ENCODE results near the gene FADS2.

Gene FADS2

DNA sequence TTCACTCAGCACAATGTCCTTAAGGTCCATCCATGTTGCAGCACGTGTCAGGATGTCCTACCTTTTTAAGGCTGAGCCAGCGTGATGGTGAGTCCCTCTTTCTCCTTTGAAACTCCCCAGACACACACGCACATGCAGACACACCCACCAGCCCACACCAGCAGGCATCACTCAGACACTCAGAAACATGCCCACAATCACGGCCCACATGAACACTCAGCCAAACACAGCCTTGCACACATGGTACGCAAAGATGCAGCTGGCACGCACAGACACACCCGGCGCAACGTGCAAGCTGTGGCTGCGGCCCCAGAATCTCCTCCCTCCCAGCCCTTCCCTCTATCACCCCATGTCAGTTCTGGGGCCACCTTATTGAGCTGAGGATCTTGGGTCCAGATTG is 55.2 kb downstream of the FADS2 start:
- no peak overlapping the region for H3K27ac ChIP-seq
- DNase-seq (ENCODE audit: low read depth, low spot score): no peak

- no peak overlapping the region for H3K27ac ChIP-seq
- no peak for DNase-seq (ENCODE audit: low read depth, low spot score)
Measured at GRCh38 chr11:61883947-61884346, 55.8 kb downstream of the FADS2 start.

DNA sequence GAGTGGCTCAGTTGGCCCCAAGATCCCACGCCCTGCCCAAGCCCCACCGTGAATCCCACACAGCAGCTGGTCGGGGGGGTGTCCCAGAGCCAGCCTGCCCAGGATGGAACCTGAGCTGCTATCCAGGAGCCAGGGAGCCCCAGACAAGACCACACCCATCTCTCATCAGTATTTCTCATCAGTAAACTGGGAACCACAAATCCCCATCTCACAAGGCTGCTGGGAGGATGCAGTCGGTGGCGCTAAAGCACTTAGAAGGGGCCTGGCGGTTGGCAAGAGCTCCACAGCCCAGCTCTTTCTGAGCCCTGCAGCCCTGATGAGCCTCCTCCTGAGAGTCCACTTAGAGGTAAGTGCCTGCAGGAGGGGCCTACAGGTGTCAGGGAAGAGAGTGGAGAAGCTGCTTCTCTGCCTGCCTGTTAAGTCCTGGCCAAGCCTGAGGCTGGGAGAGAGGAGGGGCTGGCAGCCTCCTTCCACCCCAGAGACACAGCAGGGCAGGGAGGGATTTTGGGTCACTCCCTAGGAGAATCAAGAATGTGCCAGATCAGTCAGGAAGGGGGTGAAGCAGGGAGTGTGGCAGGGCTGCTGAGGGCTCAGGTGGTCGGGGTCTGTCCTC is 57.2 kb downstream of the FADS2 start:
- no peak for DNase-seq (ENCODE audit: low read depth, low spot score)
- no peak overlapping the region for H3K27ac ChIP-seq

DNA sequence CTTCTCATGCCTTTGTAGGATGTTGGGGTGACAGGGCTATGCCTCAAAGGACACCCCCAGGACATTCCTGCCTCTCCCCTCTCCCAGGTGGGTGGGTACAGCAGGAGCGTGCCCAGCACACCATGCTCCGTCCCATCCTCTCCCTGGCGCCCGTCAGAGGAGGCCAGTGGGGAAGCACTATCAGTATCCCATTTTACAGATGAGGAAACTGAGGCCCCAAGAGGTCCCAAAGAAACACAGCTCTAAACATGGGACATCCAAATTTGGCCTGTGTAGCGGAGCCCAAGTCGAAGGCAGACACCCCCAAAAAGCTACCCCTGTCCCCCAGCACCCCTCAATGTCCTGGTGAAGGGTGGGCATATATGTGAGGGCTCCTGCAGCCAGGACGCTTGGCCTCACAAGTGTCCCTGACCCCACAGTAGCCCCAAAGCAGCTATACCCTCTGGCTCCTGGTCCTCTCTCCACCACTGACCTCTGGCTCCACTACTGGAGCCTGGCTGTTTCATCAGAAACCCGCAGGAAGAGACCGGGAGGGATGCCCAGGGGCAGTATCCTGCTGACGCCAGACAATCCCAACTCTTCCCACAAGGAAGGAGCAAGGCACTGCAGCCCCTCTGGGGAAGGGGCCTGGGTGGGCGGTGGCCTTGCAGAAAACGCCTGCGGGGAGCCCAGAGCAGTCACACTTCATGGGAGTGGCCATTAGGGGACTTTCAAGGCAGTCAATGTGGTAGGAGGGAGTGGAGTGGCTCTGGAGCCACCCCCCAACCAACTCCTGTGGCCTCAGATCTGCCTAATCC is 57.9 kb downstream of the FADS2 start:
- DNase-seq (ENCODE audit: low read depth, low spot score): no peak
- H3K27ac ChIP-seq: no peak overlapping the region

- no peak overlapping the region for H3K27ac ChIP-seq
- DNase-seq (ENCODE audit: low read depth, low spot score): no peak
Measured at GRCh38 chr11:61886643-61887042, 58.5 kb downstream of the FADS2 start.

DNA sequence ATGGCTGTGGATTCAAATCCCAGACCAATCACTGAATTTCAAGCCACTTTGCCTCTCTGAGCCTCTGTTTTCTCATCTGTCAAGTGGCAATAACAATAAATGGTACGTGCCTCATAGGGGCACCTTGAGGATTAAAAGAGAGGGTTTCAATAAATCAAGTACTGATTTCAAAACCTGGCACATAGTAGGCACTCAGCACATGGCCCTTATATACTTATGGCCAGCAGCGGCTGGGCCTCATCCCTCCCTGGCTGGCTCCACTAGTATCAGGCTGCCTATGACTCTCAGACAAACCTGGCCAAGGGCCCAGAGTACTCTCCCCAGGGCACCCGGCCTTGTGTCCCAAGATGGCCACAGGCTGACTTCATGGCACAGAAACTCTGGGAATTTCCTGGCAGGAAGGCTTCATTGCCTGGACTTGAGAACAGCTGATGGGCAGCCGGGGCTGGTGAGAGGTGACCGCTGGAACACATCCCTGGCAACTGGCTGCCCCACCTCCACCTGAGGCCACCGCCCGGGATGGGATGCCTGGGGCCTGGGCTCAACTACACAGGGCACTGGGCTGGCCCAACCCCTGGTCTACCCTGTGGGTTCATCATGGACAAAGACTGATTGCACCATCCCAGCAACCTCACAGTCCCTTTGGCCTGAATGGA is 59.9 kb downstream of the FADS2 start:
- peak; percentile 41 for DNase-seq (ENCODE audit: low read depth, low spot score)
- peak overlapping the region; percentile 72 for H3K27ac ChIP-seq

- peak overlapping the region; percentile 72 for H3K27ac ChIP-seq
- no peak for DNase-seq (ENCODE audit: low read depth, low spot score)
Measured at GRCh38 chr11:61888590-61888989, 60.5 kb downstream of the FADS2 start.

- no peak for DNase-seq (ENCODE audit: low read depth, low spot score)
- peak overlapping the region; percentile 72 for H3K27ac ChIP-seq
Measured at GRCh38 chr11:61889831-61890230, 61.7 kb downstream of the FADS2 start.

DNA sequence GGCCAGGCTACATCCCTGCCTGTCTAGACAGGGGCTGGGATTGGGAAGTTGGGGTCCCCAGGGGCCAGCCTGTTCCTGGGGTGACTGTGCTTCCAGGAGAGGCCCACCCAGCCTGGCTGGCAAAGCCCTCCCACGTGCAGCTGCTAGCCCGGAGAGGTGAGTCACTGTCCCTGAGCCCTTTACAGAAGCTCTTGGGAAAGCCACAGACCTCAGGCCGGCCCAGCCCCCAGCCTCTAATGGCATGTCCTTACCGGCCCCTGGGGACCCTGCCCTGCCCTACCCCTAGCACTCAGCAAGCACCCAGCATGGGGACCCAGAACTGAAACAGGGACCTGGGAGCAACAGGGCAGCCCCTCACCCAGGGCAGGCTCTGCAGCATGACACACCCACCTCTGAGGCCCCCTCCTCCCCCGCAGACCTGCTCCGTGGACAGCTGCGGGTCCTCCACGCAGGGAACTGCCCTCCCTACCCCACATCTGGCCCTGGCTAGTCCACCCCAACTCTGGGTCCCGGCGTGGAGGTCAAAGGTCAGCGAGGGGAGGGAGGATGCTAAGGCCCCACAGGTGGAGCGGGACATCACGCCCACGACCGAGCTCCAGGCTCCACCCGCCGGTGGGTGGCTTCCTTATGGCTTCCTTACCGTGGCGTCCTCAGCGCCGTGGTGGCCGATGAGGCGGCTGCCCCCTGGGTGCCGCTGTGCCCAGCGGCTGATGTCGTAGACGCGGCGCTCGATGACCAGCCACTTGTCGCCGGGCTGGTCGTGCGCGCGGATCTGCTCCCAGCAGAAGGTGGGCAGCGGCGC is 62.6 kb downstream of the FADS2 start:
- no peak for DNase-seq (ENCODE audit: low read depth, low spot score)
- peak overlapping the region; percentile 72 for H3K27ac ChIP-seq

DNA sequence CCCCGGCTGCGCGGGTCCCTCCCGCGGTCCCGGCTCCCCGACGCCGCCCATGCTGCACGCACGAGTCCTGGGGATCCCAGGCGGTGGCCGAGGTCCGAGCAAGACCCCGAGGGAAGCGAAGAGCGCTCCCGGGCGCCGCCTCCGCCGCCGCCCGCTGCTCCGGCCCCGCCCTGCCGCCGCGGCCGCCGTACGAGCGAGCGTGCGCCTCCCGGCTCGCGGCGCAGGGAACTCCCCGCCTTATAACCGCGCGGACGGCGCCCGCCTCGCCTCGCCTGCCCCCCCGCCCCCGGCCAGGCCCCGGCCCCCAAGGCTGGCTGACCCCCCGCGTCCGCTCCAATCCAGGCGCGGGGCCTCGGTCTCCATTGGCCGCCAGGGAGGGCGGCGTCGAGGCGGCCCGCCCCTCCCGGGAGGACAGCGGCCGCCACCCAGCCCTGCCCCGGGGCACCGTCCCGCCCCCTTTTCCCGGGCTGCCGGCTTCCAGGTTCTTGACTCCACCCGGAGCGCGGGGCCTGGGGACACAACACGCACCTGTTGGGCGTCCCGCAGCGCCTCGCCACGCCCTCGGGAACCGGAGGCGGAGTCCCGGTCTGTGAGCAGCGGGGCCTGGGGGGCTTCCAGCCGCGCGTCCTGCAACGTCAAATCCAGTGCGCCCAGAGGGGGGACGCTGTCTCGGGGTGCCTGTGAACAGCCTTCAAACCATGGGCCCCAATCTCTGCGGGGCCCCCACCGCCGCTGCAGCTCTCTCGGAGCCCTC is 63.4 kb downstream of the FADS2 start, which contains the start of gene FADS3:
Gene FADS3, minus strand, starts transcription at position 215 of the 754 bp plus-strand sequence. Its CDS starts 164 bp downstream, at position 51.
- DNase-seq (ENCODE audit: low read depth, low spot score): no peak
- peak within 1 kb of the TSS; percentile 72 for H3K27ac ChIP-seq

GRCh38 chr11:61892085-61892370 is 63.9 kb downstream of the FADS2 start:
- H3K27ac ChIP-seq: no peak overlapping the region
- DNase-seq (ENCODE audit: low read depth, low spot score): no peak

DNA sequence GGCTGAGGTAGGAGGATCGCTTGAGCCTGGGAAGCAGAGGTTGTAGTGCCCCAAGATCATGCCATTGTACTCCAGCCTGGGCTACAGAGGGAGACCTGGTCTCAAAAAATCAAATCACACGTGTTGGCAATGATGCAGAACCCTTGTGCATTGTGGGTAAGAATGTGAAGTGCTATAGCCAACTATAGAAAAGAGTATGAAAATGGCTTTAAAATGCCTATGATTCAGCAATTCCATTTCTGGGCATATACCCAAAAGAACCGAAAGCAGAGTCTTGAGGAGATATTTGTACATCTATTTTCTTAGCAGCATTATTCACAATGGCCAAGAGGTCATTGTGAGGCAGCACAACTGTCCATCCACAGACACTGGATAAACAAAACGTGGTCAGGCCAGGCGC is 65.9 kb downstream of the FADS2 start:
- DNase-seq (ENCODE audit: low read depth, low spot score): no peak
- H3K27ac ChIP-seq: no peak overlapping the region

DNA sequence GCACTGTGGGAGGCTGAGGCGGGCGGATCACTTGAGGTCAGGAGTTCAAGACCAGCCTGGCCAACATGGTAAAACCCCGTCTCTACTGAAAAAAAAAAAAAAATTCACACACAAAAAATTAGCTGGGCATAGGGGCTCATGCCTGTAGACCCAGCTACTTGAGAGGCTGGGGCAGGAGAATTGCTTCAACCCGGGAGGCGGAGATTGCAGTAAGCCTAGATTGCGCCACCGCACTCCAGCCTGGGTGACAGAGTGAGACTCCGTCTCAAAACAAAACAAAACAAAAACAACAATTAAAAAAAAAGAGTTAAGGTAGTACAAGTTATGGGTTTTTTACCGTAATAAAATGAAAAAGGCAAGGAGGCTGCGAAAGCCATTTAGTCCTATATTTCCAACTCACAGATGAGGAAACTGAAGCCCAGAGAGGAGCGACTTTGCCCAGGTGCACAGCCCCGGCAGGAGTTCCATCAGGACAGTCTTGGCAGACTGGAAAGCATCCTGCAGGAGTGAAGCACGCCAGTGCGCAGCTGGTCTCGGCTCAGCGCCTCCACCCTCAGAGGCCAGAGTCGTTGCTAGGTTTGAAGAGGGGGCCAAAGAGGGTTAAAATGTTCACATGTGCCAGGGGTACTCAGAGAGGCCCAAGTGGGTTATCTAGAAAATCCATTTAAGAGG is 67.1 kb downstream of the FADS2 start:
- DNase-seq (ENCODE audit: low read depth, low spot score): no peak
- H3K27ac ChIP-seq: no peak overlapping the region

GRCh38 chr11:61895718-61896059 is 67.6 kb downstream of the FADS2 start:
- DNase-seq (ENCODE audit: low read depth, low spot score): no peak

DNA sequence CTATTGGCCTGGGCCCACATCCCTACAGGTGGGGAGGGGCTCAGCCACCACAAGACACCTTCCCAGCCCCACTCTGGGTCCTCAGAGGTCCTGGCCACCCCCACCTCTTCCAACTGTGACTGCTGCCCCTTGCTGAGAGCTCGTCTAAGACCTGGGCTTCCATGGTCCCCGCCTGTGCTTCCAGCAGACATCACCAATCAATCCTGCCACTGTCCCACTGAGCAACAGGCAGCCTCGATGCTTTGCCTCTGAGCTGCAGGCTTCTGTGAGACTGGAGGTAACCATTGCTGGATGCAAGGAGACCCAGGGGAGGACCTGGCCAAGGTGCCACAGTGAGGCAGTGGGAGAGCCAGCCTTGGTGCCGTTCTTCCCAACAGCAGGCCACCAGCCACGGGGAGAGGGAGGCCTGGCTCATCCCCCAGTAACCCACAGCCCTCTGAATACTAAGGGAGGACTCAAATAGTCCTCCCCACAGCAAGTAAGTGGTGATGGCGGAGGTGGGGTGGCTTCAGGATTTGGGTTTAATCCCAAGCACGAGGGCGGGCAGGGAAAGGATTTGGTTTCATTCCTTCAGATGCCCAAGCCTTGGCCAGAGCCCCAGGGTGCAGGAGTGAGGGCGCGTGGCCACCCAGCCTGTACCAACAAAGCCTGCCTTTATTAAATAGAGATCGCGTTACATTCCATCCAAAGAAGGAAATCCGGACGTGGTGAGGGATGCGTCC is 68.7 kb downstream of the FADS2 start:
- H3K27ac ChIP-seq: no peak overlapping the region
- no peak for DNase-seq (ENCODE audit: low read depth, low spot score)

More at GRCh38 chr11:61895718-61896059, 67.6 kb downstream of the FADS2 start:
- no peak overlapping the region for H3K27ac ChIP-seq

GRCh38 chr11:61897387-61898246 is 69.5 kb downstream of the FADS2 start:
- DNase-seq (ENCODE audit: low read depth, low spot score): no peak
- H3K27ac ChIP-seq: no peak overlapping the region

- no peak for DNase-seq (ENCODE audit: low read depth, low spot score)
- no peak overlapping the region for H3K27ac ChIP-seq
Measured at GRCh38 chr11:61898247-61898582, 70.1 kb downstream of the FADS2 start.

Data from epithelial cell of prostate (primary cell).